HepG2 (cell line): ENCODE data around the gene FPGS. TPM values are rescaled to one million over a fixed set of nuclear protein-coding genes. Genes with fewer than 3 reads are reported as not detected.
"Not testable (repeated sequence)": the region's sequence is repeated elsewhere in the genome, so short reads cannot be mapped to it uniquely, and the experiment has no call there.

Source experiments
- ATAC-seq: fragments of 200-7000 bp; cut with Tn5 transposase; 3 replicates; pipeline ENCODE4 v1.9.1; 2020; ENCODE audit warnings: mild to moderate bottlenecking, moderate library complexity
- BruUV-seq: library from RNA; stranded (reverse); fragments of 400-500 nt; replicated peaks from 2 replicates; lab custom pipeline; 2021; lab: Mats Ljungman, UMichigan
- CTCF ChIA-PET: fragments of 300-600 bp; formaldehyde crosslinking; extraction: SDS; loops from one replicate; lab custom pipeline; 2021; ENCODE audit warnings: low total read pairs, inconsistent platforms, low intra/inter-chr PET ratio; lab: Yijun Ruan, JAX
- POLR2A ChIA-PET: fragments of 350-600 bp; sonication (Branson Sonifier 250); formaldehyde crosslinking; loops from one replicate; lab custom pipeline; 2020; ENCODE audit warnings: antibody characterized with exemption, inconsistent platforms; lab: Yijun Ruan, JAX
- DNase-seq: peaks from one replicate; pipeline ENCODE4 v3.0.0-alpha.2; 2015; ENCODE audit warnings: low spot score
- FAIRE-seq: peaks from 3 replicates; lab custom pipeline; 2011; peaks lifted over from hg19 to GRCh38; lab: Jason Lieb, UNC
- H2AFZ ChIP-seq: one replicate; pipeline ENCODE4 v1.6.1; 2011; ENCODE audit warnings: low read length, inconsistent platforms
- H3K27ac ChIP-seq: fragments of 300-600 bp; 3 replicates; pipeline ENCODE4 v1.8.0; 2011; ENCODE audit warnings: mixed run types, mild to moderate bottlenecking, mixed read lengths, low read length, inconsistent platforms; ENCODE audit not compliant: insufficient read depth; ENCODE audit errors: extremely low read length
- H3K27me3 ChIP-seq, 2 experiments: fragments of 200-600 bp in 1 of 2; 2 replicates in 1 of 2; 3 replicates in 1 of 2; pipeline versions ENCODE4 v1.6.0 to v1.8.0; 2011; ENCODE audit warnings: low read length in 2 of 2, mild to moderate bottlenecking in 2 of 2, moderate library complexity in 2 of 2, inconsistent platforms in 1 of 2; ENCODE audit not compliant: insufficient read depth in 2 of 2, control insufficient read depth in 1 of 2
- H3K36me3 ChIP-seq, 2 experiments: fragments of 200-600 bp in 1 of 2; replicated peaks in 1 of 2; 2 replicates in 1 of 2; 3 replicates in 1 of 2; pipeline versions ENCODE4 v1.5.1 to v1.8.0; 2011; ENCODE audit warnings: low read length in 2 of 2, inconsistent platforms in 1 of 2; ENCODE audit not compliant: insufficient read depth in 2 of 2, control insufficient read depth in 1 of 2
- H3K4me1 ChIP-seq: 2 replicates; pipeline ENCODE4 v1.5.1; 2012; ENCODE audit warnings: low read length, inconsistent platforms; ENCODE audit not compliant: insufficient read depth
- H3K4me2 ChIP-seq: 2 replicates; pipeline ENCODE4 v1.6.0; 2011; ENCODE audit warnings: low read depth, low read length, inconsistent platforms
- H3K4me3 ChIP-seq, 3 experiments: fragments of 200-600 bp in 1 of 3; sonication (generic), shearing (Covaris generic) in 1 of 3; replicated peaks in 1 of 3; 2 replicates each; pipeline ENCODE4 v1.5.1; 2011 to 2016; ENCODE audit warnings: low read length in 3 of 3, inconsistent platforms in 2 of 3, low read depth in 2 of 3, mild to moderate bottlenecking in 2 of 3, control low read depth in 1 of 3, mixed read lengths in 1 of 3; ENCODE audit not compliant: insufficient read depth in 1 of 3
- H3K79me2 ChIP-seq: one replicate; pipeline ENCODE4 v1.6.1; 2011; ENCODE audit warnings: low read length, inconsistent platforms; ENCODE audit not compliant: insufficient read depth
- H3K9ac ChIP-seq: 2 replicates; pipeline ENCODE4 v1.6.0; 2011; ENCODE audit warnings: mild to moderate bottlenecking, low read depth, low read length, inconsistent platforms; ENCODE audit not compliant: insufficient read depth
- H3K9me3 ChIP-seq: 2 replicates; pipeline ENCODE4 v1.5.1; 2012; ENCODE audit warnings: mild to moderate bottlenecking, low read length
- H4K20me1 ChIP-seq: 2 replicates; pipeline ENCODE4 v1.6.0; 2011; ENCODE audit warnings: inconsistent platforms, mild to moderate bottlenecking, low read length, moderate library complexity; ENCODE audit not compliant: insufficient read depth
- ZNF460 ChIP-seq: sonication (generic); formaldehyde crosslinking; IDR thresholded peaks from 2 replicates; pipeline ENCODE4 v1.5.1; 2020; ENCODE audit warnings: missing genetic modification reagents, mild to moderate bottlenecking, borderline replicate concordance
- ZNF616 ChIP-seq: sonication (generic); formaldehyde crosslinking; IDR thresholded peaks from 2 replicates; pipeline ENCODE4 v1.5.0; 2020; ENCODE audit warnings: low read depth, mild to moderate bottlenecking, missing genetic modification reagents
- WGBS: methylation state at CpG from one replicate; pipeline ENCODE4 v1.1.6; 2017; ENCODE audit warnings: low lambda C conversion rate; 5-methylcytosine and 5-hydroxymethylcytosine counted together
- in situ Hi-C: cut with HindIII; loops from 2 replicates; pipeline ENCODE4 v1.10.0; 2017; ENCODE audit warnings: low pct_unique_long_range_greater_than_20kb; ENCODE audit not compliant: extremely low pct_ligation_motif_present
- intact Hi-C: fragments of 100-400 bp; cut with micrococcal nuclease; formaldehyde crosslinking; loops from one replicate; pipeline ENCODE4 v1.10.0; 2022; ENCODE audit not compliant: unreplicated experiment
- polyA plus RNA-seq, 8 experiments: library from polyadenylated mRNA; depleted of rRNA in 3 of 8; stranded (reverse) in 7 of 8; unstranded in 1 of 8; fragments of >200 nt; fragmentation: Illumina TruSeq in 4 of 8; extraction: Trizol in 4 of 8; gene quantifications; 2 replicates each; pipeline versions ENCODE4 v1.2.1 to v1.2.3, GENCODE V29; 2011 to 2016; ENCODE audit warnings: low read depth in 4 of 8, missing spikeins in 1 of 8, mixed read lengths in 1 of 8; ENCODE audit not compliant: insufficient read depth in 1 of 8
- total RNA-seq, 5 experiments: library from RNA; depleted of rRNA; stranded (reverse); fragments of >200 nt; fragmentation: Illumina TruSeq; extraction: Trizol; gene quantifications; 2 replicates each; pipeline ENCODE4 v1.2.3, GENCODE V29; 2016; ENCODE audit warnings: low read depth in 1 of 5

FPGS gene
- total and polyA plus RNA-seq, 2 of the 13 experiments (the other 11 are each of a cell fraction or from before 2014, with no cell fraction given) = 35.6 to 36.8 TPM

- H2AFZ ChIP-seq, H3K27ac ChIP-seq, FAIRE-seq, H3K36me3 ChIP-seq, H3K9me3 ChIP-seq, DNase-seq, intact Hi-C loops, ATAC-seq, POLR2A ChIA-PET, H3K79me2 ChIP-seq, H4K20me1 ChIP-seq, BruUV-seq, H3K4me3 ChIP-seq, CTCF ChIA-PET, H3K9ac ChIP-seq: not testable (repeated sequence)
- in situ Hi-C loops = loop anchor here (5.0 kb wide), 1 partner anchor 44 kb away; the partner anchor contains the start of gene TOR2A
- H3K27me3 ChIP-seq = peaks cover 1 to 39% of the 10 kb centered on the region in 2 experiments; a peak in 3 of 5 replicates
- 19% methylated on average over 9 of the region's 9 CpGs for whole genome bisulfite sequencing
- H3K4me2 ChIP-seq = peak overlapping the region; percentile 35
- peaks cover 30% of the 10 kb centered on the region for H3K4me1 ChIP-seq
- peak; percentile 22; the same call in 1 of the 2 replicates for TF ChIP-seq ZNF460 (CRISPR knock-in tag)
Measured at GRCh38 chr9:127780909-127781308, 21.8 kb upstream of the FPGS start.

GRCh38 chr9:127781806-127782205 lies 20.9 kb upstream of the FPGS start:
- no peaks in the 10 kb centered on the region for H3K9me3 ChIP-seq
- no peak overlapping the region for H3K4me3 ChIP-seq
- no peak overlapping the region for H3K9ac ChIP-seq
- DNase-seq (no peak), FAIRE-seq (no peak), ATAC-seq (no peak)
- H3K4me2 ChIP-seq = no peak overlapping the region
- H4K20me1 ChIP-seq = peaks cover 8% of the 10 kb centered on the region; the same call in 1 of the 2 replicates
- intact Hi-C loops (no loop called here), in situ Hi-C loops (loop anchor here (5.0 kb wide), 1 partner anchor 45 kb away; the partner anchor contains the start of gene TOR2A)
- H2AFZ ChIP-seq = no peak overlapping the region
- no peak overlapping the region for H3K27ac ChIP-seq
- POLR2A ChIA-PET = no interaction called here
- peaks cover 1 to 32% of the 10 kb centered on the region in 2 experiments; a peak in 2 of 5 replicates for H3K27me3 ChIP-seq
- peaks cover 32% of the 10 kb centered on the region for H3K4me1 ChIP-seq
- TF ChIP-seq ZNF616 = no peak
- CTCF ChIA-PET = no interaction called here
- 63% methylated on average over 3 of the region's 4 CpGs for WGBS
- peaks cover 7% of the 10 kb centered on the region for H3K79me2 ChIP-seq
- H3K36me3 ChIP-seq = no peaks in the 10 kb centered on the region
- no TSS peak for BruUV-seq
